HEK293 (cell line): ENCODE measurements around the gene MGLL.

Experiments used
- CTCF ChIA-PET: fragments of 350-600 bp; formaldehyde crosslinking; extraction: SDS; loops from one replicate; lab custom pipeline; 2021; ENCODE audit warnings: antibody characterized with exemption; lab: Yijun Ruan, JAX
- POLR2A ChIA-PET: fragments of 300-600 bp; formaldehyde crosslinking; extraction: SDS; loops from one replicate; lab custom pipeline; 2020; ENCODE audit warnings: antibody characterized with exemption, inconsistent platforms; lab: Yijun Ruan, JAX
- H3K27ac ChIP-seq: fragments of 200-500 bp; sonication (Bioruptor generic); 2 replicates; pipeline ENCODE4 v1.5.1; 2014; ENCODE audit warnings: low read depth, low read length, control low read depth, inconsistent platforms; ENCODE audit errors: extremely low read depth
- H3K36me3 ChIP-seq, 2 experiments: fragments of 200-500 bp in 1 of 2; sonication (Bioruptor generic) in 1 of 2; 1 replicate in 1 of 2; 2 replicates in 1 of 2; pipeline ENCODE4 v1.5.1; 2014 to 2017; ENCODE audit warnings: inconsistent platforms in 2 of 2, low read length in 2 of 2; ENCODE audit not compliant: control insufficient read depth in 2 of 2, insufficient read depth in 1 of 2
- H3K4me1 ChIP-seq: fragments of 200-500 bp; sonication (Bioruptor generic); 2 replicates; pipeline ENCODE4 v1.5.1; 2014; ENCODE audit warnings: mild to moderate bottlenecking, low read length, inconsistent platforms; ENCODE audit not compliant: control insufficient read depth, insufficient read depth
- H3K4me3 ChIP-seq: 2 replicates; pipeline ENCODE4 v1.5.1; 2011; ENCODE audit warnings: low read depth, mild to moderate bottlenecking, control low read depth, low read length, moderate library complexity
- H3K9me3 ChIP-seq: fragments of 200-500 bp; sonication (Bioruptor generic); 2 replicates; pipeline ENCODE4 v1.5.1; 2014; ENCODE audit warnings: low read depth, low read length, inconsistent platforms; ENCODE audit not compliant: control insufficient read depth, insufficient read depth
- GFI1B ChIP-seq: fragments of 450-650 bp; formaldehyde crosslinking; IDR thresholded peaks from 2 replicates; pipeline ENCODE4 v1.5.1; 2016; ENCODE audit warnings: missing biosample characterization, missing genetic modification characterization
- GLI4 ChIP-seq: fragments of 450-650 bp; formaldehyde crosslinking; IDR thresholded peaks from 2 replicates; pipeline ENCODE4 v1.5.1; 2016; ENCODE audit warnings: missing biosample characterization, missing genetic modification characterization
- KLF7 ChIP-seq: fragments of 450-650 bp; formaldehyde crosslinking; IDR thresholded peaks from 2 replicates; pipeline ENCODE4 v1.5.1; 2016; ENCODE audit warnings: missing biosample characterization, missing genetic modification characterization, borderline replicate concordance
- MZF1 ChIP-seq: fragments of 450-650 bp; formaldehyde crosslinking; IDR thresholded peaks from 2 replicates; pipeline ENCODE4 v1.5.1; 2017; ENCODE audit warnings: missing biosample characterization, missing genetic modification characterization, borderline replicate concordance
- PRDM4 ChIP-seq: fragments of 450-650 bp; formaldehyde crosslinking; IDR thresholded peaks from 2 replicates; pipeline ENCODE4 v1.5.1; 2017; ENCODE audit warnings: missing biosample characterization, missing genetic modification characterization
- SCRT2 ChIP-seq: fragments of 450-650 bp; formaldehyde crosslinking; IDR thresholded peaks from 2 replicates; pipeline ENCODE4 v1.5.1; 2016; ENCODE audit warnings: missing biosample characterization, missing genetic modification characterization
- WT1 ChIP-seq: fragments of 450-650 bp; formaldehyde crosslinking; IDR thresholded peaks from 2 replicates; pipeline ENCODE4 v1.5.1; 2016; ENCODE audit warnings: missing biosample characterization, missing genetic modification characterization
- ZFHX2 ChIP-seq: fragments of 450-650 bp; formaldehyde crosslinking; conservative IDR thresholded peaks from 2 replicates; pipeline ENCODE4 v1.5.1; 2016; ENCODE audit warnings: missing biosample characterization, missing genetic modification characterization
- ZNF114 ChIP-seq: fragments of 450-650 bp; formaldehyde crosslinking; IDR thresholded peaks from 2 replicates; pipeline ENCODE4 v1.5.0; 2017; ENCODE audit warnings: missing biosample characterization, missing genetic modification characterization
- ZNF16 ChIP-seq: fragments of 450-650 bp; formaldehyde crosslinking; IDR thresholded peaks from 2 replicates; pipeline ENCODE4 v1.5.1; 2016; ENCODE audit warnings: low read depth, missing biosample characterization, missing genetic modification characterization
- ZNF211 ChIP-seq: fragments of 450-650 bp; formaldehyde crosslinking; IDR thresholded peaks from 2 replicates; pipeline ENCODE4 v1.5.1; 2016; ENCODE audit warnings: low read depth, missing biosample characterization, missing genetic modification characterization
- ZNF341 ChIP-seq: fragments of 450-650 bp; formaldehyde crosslinking; IDR thresholded peaks from 2 replicates; pipeline ENCODE4; 2016; ENCODE audit warnings: low read depth, missing biosample characterization, missing genetic modification characterization
- ZNF350 ChIP-seq: fragments of 450-650 bp; formaldehyde crosslinking; IDR thresholded peaks from 2 replicates; pipeline ENCODE4 v1.5.0; 2017; ENCODE audit warnings: missing biosample characterization, mild to moderate bottlenecking, missing genetic modification characterization
- ZNF354C ChIP-seq: fragments of 450-650 bp; formaldehyde crosslinking; IDR thresholded peaks from 2 replicates; pipeline ENCODE4 v1.5.1; 2016; ENCODE audit warnings: missing biosample characterization, missing genetic modification characterization, low read depth, borderline replicate concordance
- ZNF600 ChIP-seq: fragments of 450-650 bp; formaldehyde crosslinking; IDR thresholded peaks from 2 replicates; pipeline ENCODE4 v1.5.1; 2016; ENCODE audit warnings: missing biosample characterization, missing genetic modification characterization
- ZNF621 ChIP-seq: fragments of 450-650 bp; formaldehyde crosslinking; IDR thresholded peaks from 2 replicates; pipeline ENCODE4 v1.5.1; 2017; ENCODE audit warnings: missing biosample characterization, missing genetic modification characterization
- ZNF654 ChIP-seq: fragments of 450-650 bp; formaldehyde crosslinking; IDR thresholded peaks from 2 replicates; pipeline ENCODE4 v1.5.1; 2016; ENCODE audit warnings: low read depth, missing biosample characterization, missing genetic modification characterization
- ZNF660 ChIP-seq: fragments of 450-650 bp; IDR thresholded peaks from 2 replicates; pipeline ENCODE4 v1.5.1; 2018; ENCODE audit warnings: missing biosample characterization, mild to moderate bottlenecking, missing genetic modification characterization
- TF ChIP-seq, protein P1 (sequence below): fragments of 450-650 bp; formaldehyde crosslinking; IDR thresholded peaks from 2 replicates; pipeline ENCODE4 v1.5.1; 2017; ENCODE audit warnings: missing biosample characterization, missing genetic modification characterization
- TF ChIP-seq, protein P2 (sequence below): fragments of 450-650 bp; formaldehyde crosslinking; conservative IDR thresholded peaks from 2 replicates; pipeline ENCODE4 v1.5.1; 2016; ENCODE audit warnings: low read depth, missing biosample characterization, missing genetic modification characterization
- TF ChIP-seq, protein P3 (sequence below): fragments of 450-650 bp; formaldehyde crosslinking; IDR thresholded peaks from 2 replicates; pipeline ENCODE4 v1.5.1; 2017; ENCODE audit warnings: missing biosample characterization, missing genetic modification characterization

MGLL gene

DNA sequence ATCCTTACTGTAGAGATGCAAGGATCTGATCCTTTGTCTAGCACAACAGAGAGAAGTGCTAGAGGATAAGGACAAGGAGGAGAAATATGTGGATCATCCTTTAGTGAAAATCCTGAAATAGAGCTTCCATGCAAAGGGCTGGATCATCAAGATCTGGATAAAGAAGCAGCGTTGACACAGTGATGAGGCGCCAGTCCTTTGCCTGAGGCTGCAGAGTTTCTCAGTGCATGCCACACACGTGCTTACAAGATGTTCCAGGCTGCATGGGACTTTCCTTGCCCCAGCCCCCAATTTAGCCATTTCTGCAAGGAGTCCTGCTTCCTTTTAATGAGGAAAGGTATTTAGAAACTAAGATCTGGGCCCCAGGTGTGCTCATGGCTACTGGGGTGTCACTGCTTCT is 156.7 kb downstream of the MGLL start:
- H3K36me3 ChIP-seq = peaks cover 0 to 35% of the 10 kb centered on the region in 2 experiments; a peak in 2 of 3 replicates
- TF ChIP-seq GFI1B = no peak
- TF ChIP-seq, protein P1, sequence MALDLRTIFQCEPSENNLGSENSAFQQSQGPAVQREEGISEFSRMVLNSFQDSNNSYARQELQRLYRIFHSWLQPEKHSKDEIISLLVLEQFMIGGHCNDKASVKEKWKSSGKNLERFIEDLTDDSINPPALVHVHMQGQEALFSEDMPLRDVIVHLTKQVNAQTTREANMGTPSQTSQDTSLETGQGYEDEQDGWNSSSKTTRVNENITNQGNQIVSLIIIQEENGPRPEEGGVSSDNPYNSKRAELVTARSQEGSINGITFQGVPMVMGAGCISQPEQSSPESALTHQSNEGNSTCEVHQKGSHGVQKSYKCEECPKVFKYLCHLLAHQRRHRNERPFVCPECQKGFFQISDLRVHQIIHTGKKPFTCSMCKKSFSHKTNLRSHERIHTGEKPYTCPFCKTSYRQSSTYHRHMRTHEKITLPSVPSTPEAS (tag by site-specific recombination) = no peak
- no peak for TF ChIP-seq ZNF341 (tag by site-specific recombination)
- TF ChIP-seq GLI4 (tag by site-specific recombination) = no peak
- no peaks in the 10 kb centered on the region for H3K9me3 ChIP-seq
- CTCF ChIA-PET = no interaction called here
- H3K27ac ChIP-seq = no peak overlapping the region
- no peak overlapping the region for H3K4me3 ChIP-seq
- H3K4me1 ChIP-seq = no peaks in the 10 kb centered on the region
- POLR2A ChIA-PET = no interaction called here

DNA sequence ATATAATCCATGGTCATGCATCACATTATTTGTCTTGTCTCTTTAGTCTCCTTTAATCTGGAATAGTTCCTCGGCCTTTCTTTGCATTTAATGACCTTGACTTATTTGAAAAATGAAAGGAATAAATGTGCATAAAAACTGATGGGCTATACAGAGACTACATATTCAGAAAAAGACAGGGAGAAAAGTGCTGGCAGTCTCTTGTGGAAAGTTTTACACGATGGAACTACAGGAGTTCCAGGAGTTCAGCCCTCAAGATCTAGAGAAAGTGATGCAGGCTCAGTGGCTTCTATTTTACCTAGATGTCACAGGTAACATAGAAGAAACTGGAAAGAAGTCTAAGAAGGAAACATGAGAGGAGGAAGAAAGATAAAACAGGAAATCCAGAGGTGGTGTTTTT is 157.2 kb downstream of the MGLL start:
- H3K9me3 ChIP-seq = no peaks in the 10 kb centered on the region
- H3K27ac ChIP-seq = no peak overlapping the region
- no peak overlapping the region for H3K4me3 ChIP-seq
- ChIA-PET CTCF (no interaction called here), POLR2A (no interaction called here)
- H3K4me1 ChIP-seq = no peaks in the 10 kb centered on the region
- H3K36me3 ChIP-seq = peaks cover 0 to 40% of the 10 kb centered on the region in 2 experiments; a peak in 2 of 3 replicates
- TF ChIP-seq ZNF600 (tag by site-specific recombination) (no peak), PRDM4 (no peak), ZNF114 (tag by site-specific recombination) (no peak), KLF7 (tag by site-specific recombination) (no peak), ZNF354C (tag by site-specific recombination) (no peak), WT1 (tag by site-specific recombination) (no peak), ZNF660 (tag by site-specific recombination) (no peak), ZNF341 (tag by site-specific recombination) (no peak), ZNF350 (tag by site-specific recombination) (no peak), ZNF654 (tag by site-specific recombination) (no peak), ZNF621 (no peak), SCRT2 (tag by site-specific recombination) (no peak), ZFHX2 (no peak), MZF1 (tag by site-specific recombination) (no peak), ZNF211 (tag by site-specific recombination) (no peak), ZNF16 (tag by site-specific recombination) (no peak)
- TF ChIP-seq, protein P2, sequence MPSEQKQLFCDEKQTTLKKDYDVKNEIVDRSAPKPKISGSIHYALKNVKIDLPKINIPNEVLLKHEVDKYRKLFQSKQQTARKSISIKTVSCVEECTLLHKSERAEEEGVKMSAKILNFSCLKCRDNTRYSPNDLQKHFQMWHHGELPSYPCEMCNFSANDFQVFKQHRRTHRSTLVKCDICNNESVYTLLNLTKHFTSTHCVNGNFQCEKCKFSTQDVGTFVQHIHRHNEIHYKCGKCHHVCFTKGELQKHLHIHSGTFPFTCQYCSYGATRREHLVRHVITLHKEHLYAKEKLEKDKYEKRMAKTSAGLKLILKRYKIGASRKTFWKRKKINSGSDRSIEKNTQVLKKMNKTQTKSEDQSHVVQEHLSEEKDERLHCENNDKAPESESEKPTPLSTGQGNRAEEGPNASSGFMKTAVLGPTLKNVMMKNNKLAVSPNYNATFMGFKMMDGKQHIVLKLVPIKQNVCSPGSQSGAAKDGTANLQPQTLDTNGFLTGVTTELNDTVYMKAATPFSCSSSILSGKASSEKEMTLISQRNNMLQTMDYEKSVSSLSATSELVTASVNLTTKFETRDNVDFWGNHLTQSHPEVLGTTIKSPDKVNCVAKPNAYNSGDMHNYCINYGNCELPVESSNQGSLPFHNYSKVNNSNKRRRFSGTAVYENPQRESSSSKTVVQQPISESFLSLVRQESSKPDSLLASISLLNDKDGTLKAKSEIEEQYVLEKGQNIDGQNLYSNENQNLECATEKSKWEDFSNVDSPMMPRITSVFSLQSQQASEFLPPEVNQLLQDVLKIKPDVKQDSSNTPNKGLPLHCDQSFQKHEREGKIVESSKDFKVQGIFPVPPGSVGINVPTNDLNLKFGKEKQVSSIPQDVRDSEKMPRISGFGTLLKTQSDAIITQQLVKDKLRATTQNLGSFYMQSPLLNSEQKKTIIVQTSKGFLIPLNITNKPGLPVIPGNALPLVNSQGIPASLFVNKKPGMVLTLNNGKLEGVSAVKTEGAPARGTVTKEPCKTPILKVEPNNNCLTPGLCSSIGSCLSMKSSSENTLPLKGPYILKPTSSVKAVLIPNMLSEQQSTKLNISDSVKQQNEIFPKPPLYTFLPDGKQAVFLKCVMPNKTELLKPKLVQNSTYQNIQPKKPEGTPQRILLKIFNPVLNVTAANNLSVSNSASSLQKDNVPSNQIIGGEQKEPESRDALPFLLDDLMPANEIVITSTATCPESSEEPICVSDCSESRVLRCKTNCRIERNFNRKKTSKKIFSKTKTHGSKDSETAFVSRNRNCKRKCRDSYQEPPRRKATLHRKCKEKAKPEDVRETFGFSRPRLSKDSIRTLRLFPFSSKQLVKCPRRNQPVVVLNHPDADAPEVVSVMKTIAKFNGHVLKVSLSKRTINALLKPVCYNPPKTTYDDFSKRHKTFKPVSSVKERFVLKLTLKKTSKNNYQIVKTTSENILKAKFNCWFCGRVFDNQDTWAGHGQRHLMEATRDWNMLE (tag by site-specific recombination) = no peak
- TF ChIP-seq, protein P3, sequence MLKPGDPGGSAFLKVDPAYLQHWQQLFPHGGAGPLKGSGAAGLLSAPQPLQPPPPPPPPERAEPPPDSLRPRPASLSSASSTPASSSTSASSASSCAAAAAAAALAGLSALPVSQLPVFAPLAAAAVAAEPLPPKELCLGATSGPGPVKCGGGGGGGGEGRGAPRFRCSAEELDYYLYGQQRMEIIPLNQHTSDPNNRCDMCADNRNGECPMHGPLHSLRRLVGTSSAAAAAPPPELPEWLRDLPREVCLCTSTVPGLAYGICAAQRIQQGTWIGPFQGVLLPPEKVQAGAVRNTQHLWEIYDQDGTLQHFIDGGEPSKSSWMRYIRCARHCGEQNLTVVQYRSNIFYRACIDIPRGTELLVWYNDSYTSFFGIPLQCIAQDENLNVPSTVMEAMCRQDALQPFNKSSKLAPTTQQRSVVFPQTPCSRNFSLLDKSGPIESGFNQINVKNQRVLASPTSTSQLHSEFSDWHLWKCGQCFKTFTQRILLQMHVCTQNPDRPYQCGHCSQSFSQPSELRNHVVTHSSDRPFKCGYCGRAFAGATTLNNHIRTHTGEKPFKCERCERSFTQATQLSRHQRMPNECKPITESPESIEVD (tag by site-specific recombination) = no peak
- TF ChIP-seq, all 188 proteins: peak for 0
